ENCODE data around the gene SPIRE1. TPM values are rescaled to one million over a fixed set of nuclear protein-coding genes. Genes with fewer than 3 reads are reported as not detected.
"Not testable (repeated sequence)": the region's sequence is repeated elsewhere in the genome, so short reads cannot be mapped to it uniquely, and the experiment has no call there.

Gene SPIRE1
- total RNA-seq, 1 experiment from 2014 or later = 9.5 TPM

GRCh38 chr18:12628706-12629702, 28.9 kb downstream of the SPIRE1 start:
- Mint-ChIP-seq H3K36me3 (ENCODE audit: insufficient read depth, unreplicated experiment) (no peaks in the 10 kb centered on the region), H3K9me3 (ENCODE audit: unreplicated experiment) (no peaks in the 10 kb centered on the region), H3K27me3 (ENCODE audit: insufficient read depth, unreplicated experiment) (no peaks in the 10 kb centered on the region), H3K4me3 (ENCODE audit: unreplicated experiment) (no peak overlapping the region), H3K27ac (ENCODE audit: unreplicated experiment) (no peak overlapping the region), H3K4me1 (ENCODE audit: low read depth, unreplicated experiment) (no peaks in the 10 kb centered on the region)
- DNase-seq = no peak
- H3K27me3 ChIP-seq (replicated peaks; ENCODE audit: control insufficient read depth, insufficient read depth, low read length) = no peaks in the 10 kb centered on the region; the same call in 1 of the 2 replicates
- intact Hi-C loops (cut with micrococcal nuclease; ENCODE audit: unreplicated experiment) = loop anchor here (5.0 kb wide), 1 partner anchor 37 kb away; no protein-coding TSS in a partner anchor
- POLR2A ChIA-PET = no interaction called here
- no peaks in the 10 kb centered on the region for H3K4me1 ChIP-seq
- CTCF ChIA-PET = interaction anchor here (0.5 kb wide), 1 partner anchor 209 kb away, joined by 3 read pairs; no protein-coding TSS in a partner anchor
- no peak overlapping the region for H3K4me3 ChIP-seq (ENCODE audit: low read depth, low read length)
- no peaks in the 10 kb centered on the region for H3K36me3 ChIP-seq (ENCODE audit: control insufficient read depth, insufficient read depth, low read length)
- BruUV-seq (replicated peaks) = no TSS peak
- H3K9me3 ChIP-seq = no peaks in the 10 kb centered on the region
- no peak for TF ChIP-seq CTCF (IDR thresholded peaks at IDR 0.05; ENCODE audit: insufficient read depth in 1 of 2, low read depth in 1 of 2, low read length in 1 of 2, severe bottlenecking in 1 of 2, unreplicated experiment in 1 of 2)

GRCh38 chr18:12627199-12627598, 30.7 kb downstream of the SPIRE1 start:
- H3K4me3 Mint-ChIP-seq (ENCODE audit: unreplicated experiment); H3K4me3 ChIP-seq (ENCODE audit: low read depth, low read length); CTCF ChIA-PET; H3K4me1 ChIP-seq; BruUV-seq (replicated peaks); H3K27me3 ChIP-seq (replicated peaks; ENCODE audit: control insufficient read depth, insufficient read depth, low read length); H3K36me3 Mint-ChIP-seq (ENCODE audit: insufficient read depth, unreplicated experiment); POLR2A ChIA-PET; H3K27ac Mint-ChIP-seq (ENCODE audit: unreplicated experiment); DNase-seq; H3K9me3 ChIP-seq; H3K9me3 Mint-ChIP-seq (ENCODE audit: unreplicated experiment); H3K27me3 Mint-ChIP-seq (ENCODE audit: insufficient read depth, unreplicated experiment); H3K36me3 ChIP-seq (ENCODE audit: control insufficient read depth, insufficient read depth, low read length); H3K4me1 Mint-ChIP-seq (ENCODE audit: low read depth, unreplicated experiment): not testable (repeated sequence)
- intact Hi-C loops (cut with micrococcal nuclease; ENCODE audit: unreplicated experiment) = loop anchor here (5.0 kb wide), 1 partner anchor 35 kb away; no protein-coding TSS in a partner anchor

- Mint-ChIP-seq H3K36me3 (ENCODE audit: insufficient read depth, unreplicated experiment) (no peaks in the 10 kb centered on the region), H3K27ac (ENCODE audit: unreplicated experiment) (no peak overlapping the region), H3K4me3 (ENCODE audit: unreplicated experiment) (no peak overlapping the region), H3K27me3 (ENCODE audit: insufficient read depth, unreplicated experiment) (no peaks in the 10 kb centered on the region), H3K4me1 (ENCODE audit: low read depth, unreplicated experiment) (no peaks in the 10 kb centered on the region), H3K9me3 (ENCODE audit: unreplicated experiment) (no peaks in the 10 kb centered on the region)
- Histone ChIP-seq H3K27me3 (replicated peaks; ENCODE audit: control insufficient read depth, insufficient read depth, low read length) (no peaks in the 10 kb centered on the region), H3K4me3 (ENCODE audit: low read depth, low read length) (no peak overlapping the region), H3K4me1 (no peaks in the 10 kb centered on the region), H3K36me3 (ENCODE audit: control insufficient read depth, insufficient read depth, low read length) (no peaks in the 10 kb centered on the region), H3K9me3 (no peaks in the 10 kb centered on the region)
- ChIA-PET CTCF (no interaction called here), POLR2A (no interaction called here)
- DNase-seq = no peak
- no peak for TF ChIP-seq CTCF (IDR thresholded peaks at IDR 0.05; ENCODE audit: insufficient read depth in 1 of 2, low read depth in 1 of 2, low read length in 1 of 2, severe bottlenecking in 1 of 2, unreplicated experiment in 1 of 2)
- intact Hi-C loops (cut with micrococcal nuclease; ENCODE audit: unreplicated experiment) = loop anchor here (5.0 kb wide), 1 partner anchor 33 kb away; no protein-coding TSS in a partner anchor
- no TSS peak for BruUV-seq (replicated peaks)
These were observed 32.7 kb downstream of the SPIRE1 start for GRCh38 chr18:12625241-12625640.
